HepG2 (cell line): Measurements from ENCODE around the gene INHBB. TPM values are rescaled to one million over a fixed set of nuclear protein-coding genes. Genes with fewer than 3 reads are reported as not detected.

Experiments
- ARNT ChIP-seq: fragments of 450-650 bp; IDR thresholded peaks from 2 replicates; pipeline ENCODE4 v1.6.1; 2017
- CCDC6 ChIP-seq: sonication (generic); formaldehyde crosslinking; IDR thresholded peaks from 2 replicates; pipeline ENCODE4 v1.8.1; 2022; ENCODE audit warnings: mild to moderate bottlenecking, missing genetic modification reagents, moderate library complexity
- HMG20B ChIP-seq: conservative IDR thresholded peaks from 2 replicates; pipeline ENCODE4 v1.6.1; 2016; ENCODE audit warnings: missing genetic modification reagents, missing compliant biosample characterization
- PHF21A ChIP-seq: sonication (generic); formaldehyde crosslinking; IDR thresholded peaks from 2 replicates; pipeline ENCODE4 v1.5.0; 2020; ENCODE audit warnings: mild to moderate bottlenecking, missing genetic modification reagents
- TBL1XR1 ChIP-seq: fragments of 150-350 bp; IDR thresholded peaks from 2 replicates; pipeline ENCODE4 v1.6.1; 2014; ENCODE audit warnings: borderline replicate concordance, low read length; ENCODE audit not compliant: partially characterized antibody
- ZBTB38 ChIP-seq: sonication (generic); formaldehyde crosslinking; IDR thresholded peaks from 2 replicates; pipeline ENCODE4 v1.5.1; 2020; ENCODE audit warnings: mild to moderate bottlenecking, missing genetic modification reagents
- ZNF10 ChIP-seq: sonication (generic); formaldehyde crosslinking; IDR thresholded peaks from 2 replicates; pipeline ENCODE4 v1.4.0; 2020; ENCODE audit warnings: mild to moderate bottlenecking, low read depth, missing genetic modification reagents, borderline replicate concordance
- ZNF563 ChIP-seq: sonication (generic); formaldehyde crosslinking; IDR thresholded peaks from 2 replicates; pipeline ENCODE4 v1.8.0; 2022; ENCODE audit warnings: mild to moderate bottlenecking, moderate library complexity, missing genetic modification reagents
- ZNF777 ChIP-seq: sonication (generic); formaldehyde crosslinking; IDR thresholded peaks from 2 replicates; pipeline ENCODE4 v1.4.0; 2020; ENCODE audit warnings: missing genetic modification reagents
- polyA plus RNA-seq, 8 experiments: library from polyadenylated mRNA; depleted of rRNA in 3 of 8; stranded (reverse) in 7 of 8; unstranded in 1 of 8; fragments of >200 nt; fragmentation: Illumina TruSeq in 4 of 8; extraction: Trizol in 4 of 8; gene quantifications; 2 replicates each; pipeline versions ENCODE4 v1.2.1 to v1.2.3, GENCODE V29; 2011 to 2016; ENCODE audit warnings: low read depth in 4 of 8, missing spikeins in 1 of 8, mixed read lengths in 1 of 8; ENCODE audit not compliant: insufficient read depth in 1 of 8
- total RNA-seq, 5 experiments: library from RNA; depleted of rRNA; stranded (reverse); fragments of >200 nt; fragmentation: Illumina TruSeq; extraction: Trizol; gene quantifications; 2 replicates each; pipeline ENCODE4 v1.2.3, GENCODE V29; 2016; ENCODE audit warnings: low read depth in 1 of 5
- TF ChIP-seq, protein P1 (sequence below): sonication (generic); formaldehyde crosslinking; IDR thresholded peaks from 2 replicates; pipeline ENCODE4 v1.4.0; 2020; ENCODE audit warnings: missing genetic modification reagents, mild to moderate bottlenecking, borderline replicate concordance
- TF ChIP-seq, protein P2 (sequence below), 2 experiments: fragments of 450-650 bp in 1 of 2; sonication (generic) in 1 of 2; formaldehyde crosslinking in 1 of 2; IDR thresholded peaks; 2 replicates each; pipeline versions ENCODE4 v1.6.1 to v1.8.0; 2016 to 2022; ENCODE audit warnings: antibody characterized with exemption in 1 of 2, mild to moderate bottlenecking in 1 of 2, missing genetic modification reagents in 1 of 2

INHBB gene
- total and polyA plus RNA-seq, 2 of the 13 experiments (the other 11 are each of a cell fraction or from before 2014, with no cell fraction given): 0.20 to 1.7 TPM

DNA sequence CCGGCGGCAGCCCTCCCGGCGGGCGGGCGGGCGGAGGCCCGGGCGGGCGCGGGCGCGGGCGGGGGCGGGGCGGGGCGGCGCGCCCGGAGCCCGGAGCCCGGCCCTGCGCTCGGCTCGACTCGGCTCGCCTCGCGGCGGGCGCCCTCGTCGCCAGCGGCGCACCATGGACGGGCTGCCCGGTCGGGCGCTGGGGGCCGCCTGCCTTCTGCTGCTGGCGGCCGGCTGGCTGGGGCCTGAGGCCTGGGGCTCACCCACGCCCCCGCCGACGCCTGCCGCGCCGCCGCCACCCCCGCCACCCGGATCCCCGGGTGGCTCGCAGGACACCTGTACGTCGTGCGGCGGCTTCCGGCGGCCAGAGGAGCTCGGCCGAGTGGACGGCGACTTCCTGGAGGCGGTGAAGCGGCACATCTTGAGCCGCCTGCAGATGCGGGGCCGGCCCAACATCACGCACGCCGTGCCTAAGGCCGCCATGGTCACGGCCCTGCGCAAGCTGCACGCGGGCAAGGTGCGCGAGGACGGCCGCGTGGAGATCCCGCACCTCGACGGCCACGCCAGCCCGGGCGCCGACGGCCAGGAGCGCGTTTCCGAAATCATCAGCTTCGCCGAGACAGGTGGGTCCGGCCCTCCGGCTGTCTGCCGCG, at the start of gene INHBB (continued):
- 0 out of 2 replicates have a peak, but pooled peaks have one; percentile 31 for TF ChIP-seq CCDC6 (CRISPR knock-in tag)
- no peak for TF ChIP-seq TBL1XR1
- TF ChIP-seq ZBTB38 (CRISPR knock-in tag): peak; percentile 17; the same call in 1 of the 2 replicates
- TF ChIP-seq ZNF10 (CRISPR knock-in tag): no peak
- no peak for TF ChIP-seq PHF21A
- TF ChIP-seq, protein P1, sequence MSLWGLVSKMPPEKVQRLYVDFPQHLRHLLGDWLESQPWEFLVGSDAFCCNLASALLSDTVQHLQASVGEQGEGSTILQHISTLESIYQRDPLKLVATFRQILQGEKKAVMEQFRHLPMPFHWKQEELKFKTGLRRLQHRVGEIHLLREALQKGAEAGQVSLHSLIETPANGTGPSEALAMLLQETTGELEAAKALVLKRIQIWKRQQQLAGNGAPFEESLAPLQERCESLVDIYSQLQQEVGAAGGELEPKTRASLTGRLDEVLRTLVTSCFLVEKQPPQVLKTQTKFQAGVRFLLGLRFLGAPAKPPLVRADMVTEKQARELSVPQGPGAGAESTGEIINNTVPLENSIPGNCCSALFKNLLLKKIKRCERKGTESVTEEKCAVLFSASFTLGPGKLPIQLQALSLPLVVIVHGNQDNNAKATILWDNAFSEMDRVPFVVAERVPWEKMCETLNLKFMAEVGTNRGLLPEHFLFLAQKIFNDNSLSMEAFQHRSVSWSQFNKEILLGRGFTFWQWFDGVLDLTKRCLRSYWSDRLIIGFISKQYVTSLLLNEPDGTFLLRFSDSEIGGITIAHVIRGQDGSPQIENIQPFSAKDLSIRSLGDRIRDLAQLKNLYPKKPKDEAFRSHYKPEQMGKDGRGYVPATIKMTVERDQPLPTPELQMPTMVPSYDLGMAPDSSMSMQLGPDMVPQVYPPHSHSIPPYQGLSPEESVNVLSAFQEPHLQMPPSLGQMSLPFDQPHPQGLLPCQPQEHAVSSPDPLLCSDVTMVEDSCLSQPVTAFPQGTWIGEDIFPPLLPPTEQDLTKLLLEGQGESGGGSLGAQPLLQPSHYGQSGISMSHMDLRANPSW: no peak
- no peak for TF ChIP-seq ZNF563 (CRISPR knock-in tag)
- TF ChIP-seq, protein P2, sequence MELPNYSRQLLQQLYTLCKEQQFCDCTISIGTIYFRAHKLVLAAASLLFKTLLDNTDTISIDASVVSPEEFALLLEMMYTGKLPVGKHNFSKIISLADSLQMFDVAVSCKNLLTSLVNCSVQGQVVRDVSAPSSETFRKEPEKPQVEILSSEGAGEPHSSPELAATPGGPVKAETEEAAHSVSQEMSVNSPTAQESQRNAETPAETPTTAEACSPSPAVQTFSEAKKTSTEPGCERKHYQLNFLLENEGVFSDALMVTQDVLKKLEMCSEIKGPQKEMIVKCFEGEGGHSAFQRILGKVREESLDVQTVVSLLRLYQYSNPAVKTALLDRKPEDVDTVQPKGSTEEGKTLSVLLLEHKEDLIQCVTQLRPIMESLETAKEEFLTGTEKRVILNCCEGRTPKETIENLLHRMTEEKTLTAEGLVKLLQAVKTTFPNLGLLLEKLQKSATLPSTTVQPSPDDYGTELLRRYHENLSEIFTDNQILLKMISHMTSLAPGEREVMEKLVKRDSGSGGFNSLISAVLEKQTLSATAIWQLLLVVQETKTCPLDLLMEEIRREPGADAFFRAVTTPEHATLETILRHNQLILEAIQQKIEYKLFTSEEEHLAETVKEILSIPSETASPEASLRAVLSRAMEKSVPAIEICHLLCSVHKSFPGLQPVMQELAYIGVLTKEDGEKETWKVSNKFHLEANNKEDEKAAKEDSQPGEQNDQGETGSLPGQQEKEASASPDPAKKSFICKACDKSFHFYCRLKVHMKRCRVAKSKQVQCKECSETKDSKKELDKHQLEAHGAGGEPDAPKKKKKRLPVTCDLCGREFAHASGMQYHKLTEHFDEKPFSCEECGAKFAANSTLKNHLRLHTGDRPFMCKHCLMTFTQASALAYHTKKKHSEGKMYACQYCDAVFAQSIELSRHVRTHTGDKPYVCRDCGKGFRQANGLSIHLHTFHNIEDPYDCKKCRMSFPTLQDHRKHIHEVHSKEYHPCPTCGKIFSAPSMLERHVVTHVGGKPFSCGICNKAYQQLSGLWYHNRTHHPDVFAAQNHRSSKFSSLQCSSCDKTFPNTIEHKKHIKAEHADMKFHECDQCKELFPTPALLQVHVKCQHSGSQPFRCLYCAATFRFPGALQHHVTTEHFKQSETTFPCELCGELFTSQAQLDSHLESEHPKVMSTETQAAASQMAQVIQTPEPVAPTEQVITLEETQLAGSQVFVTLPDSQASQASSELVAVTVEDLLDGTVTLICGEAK (IDR thresholded peaks at IDR 0.05): no peak
- TF ChIP-seq, protein P2 (CRISPR knock-in tag; IDR thresholded peaks at IDR 0.05): no peak; the same call in 1 of the 2 replicates
- TF ChIP-seq ZNF777: peak; percentile 24; the same call in 1 of the 2 replicates
- no peak for TF ChIP-seq HMG20B (CRISPR knock-in tag)
- TF ChIP-seq ARNT: no peak
